Measurements from ENCODE around the gene RANBP3. TPM values are rescaled to one million over a fixed set of nuclear protein-coding genes. Genes with fewer than 3 reads are reported as not detected.

Gene RANBP3
- total and polyA plus RNA-seq, 2 experiments from 2014 or later: 41.8 to 50.0 TPM

GRCh38 chr19:5903056-5903623 is 74.8 kb downstream of the RANBP3 start:
- peaks cover 9% of the 10 kb centered on the region for H3K4me1 ChIP-seq (ENCODE audit: insufficient read depth)
- no peaks in the 10 kb centered on the region for H3K36me3 ChIP-seq (ENCODE audit: low read depth)
- H3K9ac ChIP-seq: peak overlapping the region; percentile 100
- peak overlapping the region; percentile 99 for H3K4me3 ChIP-seq
- H3F3A ChIP-seq (ENCODE audit: insufficient read depth): no peaks in the 10 kb centered on the region
- H3K9me3 ChIP-seq (ENCODE audit: low read depth): no peaks in the 10 kb centered on the region
- peak overlapping the region; percentile 75 for H2AFZ ChIP-seq
- H4K20me1 ChIP-seq (ENCODE audit: insufficient read depth): no peaks in the 10 kb centered on the region
- H3K27ac ChIP-seq: peak overlapping the region; percentile 98
- peak; percentile 84 for DNase-seq
- peak overlapping the region; percentile 93 for H3K4me2 ChIP-seq (ENCODE audit: unreplicated experiment)
- in situ Hi-C loops (cut with MboI): no loop called here
- TF ChIP-seq EZH2 (IDR thresholded peaks at IDR 0.05; ENCODE audit: insufficient read depth, poor library complexity, severe bottlenecking) (no peak), EZH2phosphoT487 (IDR thresholded peaks at IDR 0.05; ENCODE audit: insufficient read depth, low read depth) (no peak)
- no peaks in the 10 kb centered on the region for H3K27me3 ChIP-seq (replicated peaks; ENCODE audit: insufficient read depth)
- H3K9me2 ChIP-seq (ENCODE audit: insufficient read depth): no peaks in the 10 kb centered on the region
- peaks cover 63% of the 10 kb centered on the region for H3K79me2 ChIP-seq (ENCODE audit: insufficient read depth)
- 3% methylated on average over 27 of the region's 27 CpGs for WGBS, 2 experiments (ENCODE audit: low coverage in 1 of 2, low lambda C conversion rate in 2 of 2, missing lambda C conversion rate in 2 of 2)

DNA sequence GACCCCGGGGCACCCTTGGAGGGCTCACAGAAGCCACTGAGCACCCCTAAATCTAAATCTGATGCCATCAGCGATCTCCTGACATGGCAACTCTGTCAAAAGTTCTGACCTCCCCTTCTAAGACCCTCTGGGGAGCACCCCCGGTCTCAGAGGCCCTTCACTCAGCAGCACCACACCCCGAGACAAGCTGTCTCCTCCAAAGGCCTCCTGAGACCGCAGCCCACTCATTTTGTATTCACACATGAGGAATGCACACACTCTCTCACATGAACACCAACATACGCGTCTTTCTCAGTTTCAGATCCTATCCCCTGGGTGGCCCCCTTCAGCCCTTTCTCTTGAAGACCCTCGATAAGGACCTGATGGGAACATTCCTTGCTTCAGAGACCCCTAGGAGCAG is 77.0 kb downstream of the RANBP3 start:
- no peaks in the 10 kb centered on the region for H3K9me2 ChIP-seq (ENCODE audit: insufficient read depth)
- in situ Hi-C loops (cut with MboI): no loop called here
- no peak for TF ChIP-seq EZH2 (IDR thresholded peaks at IDR 0.05; ENCODE audit: insufficient read depth, poor library complexity, severe bottlenecking)
- TF ChIP-seq EZH2phosphoT487 (IDR thresholded peaks at IDR 0.05; ENCODE audit: insufficient read depth, low read depth): no peak
- 82 to 88% methylated on average over 8 of the region's 8 CpGs for WGBS, 2 experiments (ENCODE audit: low coverage in 1 of 2, low lambda C conversion rate in 2 of 2, missing lambda C conversion rate in 2 of 2)
- 0 out of 2 replicates have a peak overlapping the region, but pooled peaks have one; percentile 25 for H3K9ac ChIP-seq
- DNase-seq: peak; percentile 57
- H3K4me2 ChIP-seq (ENCODE audit: unreplicated experiment): no peak overlapping the region
- H3K9me3 ChIP-seq (ENCODE audit: low read depth): no peaks in the 10 kb centered on the region
- H3K79me2 ChIP-seq (ENCODE audit: insufficient read depth): peaks cover 67% of the 10 kb centered on the region
- H3K36me3 ChIP-seq (ENCODE audit: low read depth): no peaks in the 10 kb centered on the region
- H3K4me3 ChIP-seq: no peak overlapping the region
- no peak overlapping the region; the same call in 1 of the 2 replicates for H3K27ac ChIP-seq
- no peak overlapping the region for H2AFZ ChIP-seq
- peaks cover 9% of the 10 kb centered on the region for H3K4me1 ChIP-seq (ENCODE audit: insufficient read depth)
- H4K20me1 ChIP-seq (ENCODE audit: insufficient read depth): no peaks in the 10 kb centered on the region
- H3F3A ChIP-seq (ENCODE audit: insufficient read depth): no peaks in the 10 kb centered on the region
- no peaks in the 10 kb centered on the region for H3K27me3 ChIP-seq (replicated peaks; ENCODE audit: insufficient read depth)

DNA sequence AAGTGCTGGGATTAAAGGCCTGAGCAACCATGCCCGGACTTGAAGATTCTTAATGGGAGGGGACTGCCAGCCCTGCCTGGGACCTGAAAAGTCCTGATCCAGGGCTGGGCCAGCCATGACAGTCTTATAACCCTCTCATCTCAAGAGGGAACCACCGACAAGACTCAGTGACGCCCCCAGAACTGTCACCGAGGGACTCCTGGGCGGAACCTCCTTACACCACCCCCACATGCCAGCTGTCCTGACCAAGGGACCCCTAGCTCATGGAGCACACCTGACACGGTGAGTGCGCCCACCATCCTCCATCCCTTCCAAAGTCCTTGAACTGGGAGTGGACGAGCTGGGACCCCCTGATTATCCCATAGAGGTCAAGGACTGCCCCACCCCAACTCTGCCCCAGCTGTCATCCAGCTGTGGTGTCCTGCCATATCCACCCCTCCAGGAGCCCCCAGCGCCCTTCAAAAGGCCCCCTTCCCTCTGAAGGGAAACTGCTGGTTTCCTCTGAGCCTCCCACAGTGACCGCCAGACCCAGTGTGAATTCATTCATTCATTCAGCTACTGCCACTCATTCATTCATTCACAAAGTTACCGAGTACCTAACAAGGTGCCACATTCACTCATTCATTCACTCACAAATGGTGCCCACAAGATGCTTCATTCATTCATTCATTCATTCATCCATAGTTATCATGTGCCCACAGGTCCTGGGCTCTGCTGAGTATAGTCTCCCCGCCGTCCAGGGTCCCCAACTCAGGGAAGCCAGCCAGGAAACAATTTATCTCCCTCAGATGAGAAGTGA is 78.0 kb downstream of the RANBP3 start:
- no peak overlapping the region for H3K9ac ChIP-seq
- no peak overlapping the region for H3K27ac ChIP-seq
- in situ Hi-C loops (cut with MboI): no loop called here
- no peak overlapping the region for H3K4me3 ChIP-seq
- H3K4me2 ChIP-seq (ENCODE audit: unreplicated experiment): no peak overlapping the region
- no peaks in the 10 kb centered on the region for H3F3A ChIP-seq (ENCODE audit: insufficient read depth)
- 82 to 84% methylated on average over 13 of the region's 13 CpGs for WGBS, 2 experiments (ENCODE audit: low coverage in 1 of 2, low lambda C conversion rate in 2 of 2, missing lambda C conversion rate in 2 of 2)
- no peak overlapping the region for H2AFZ ChIP-seq
- peaks cover 9% of the 10 kb centered on the region for H3K4me1 ChIP-seq (ENCODE audit: insufficient read depth)
- no peak for TF ChIP-seq EZH2 (IDR thresholded peaks at IDR 0.05; ENCODE audit: insufficient read depth, poor library complexity, severe bottlenecking)
- TF ChIP-seq EZH2phosphoT487 (IDR thresholded peaks at IDR 0.05; ENCODE audit: insufficient read depth, low read depth): no peak
- no peaks in the 10 kb centered on the region for H3K9me2 ChIP-seq (ENCODE audit: insufficient read depth)
- H3K27me3 ChIP-seq (replicated peaks; ENCODE audit: insufficient read depth): no peaks in the 10 kb centered on the region
- H3K36me3 ChIP-seq (ENCODE audit: low read depth): no peaks in the 10 kb centered on the region
- DNase-seq: no peak
- H3K9me3 ChIP-seq (ENCODE audit: low read depth): no peaks in the 10 kb centered on the region
- no peaks in the 10 kb centered on the region for H4K20me1 ChIP-seq (ENCODE audit: insufficient read depth)
- H3K79me2 ChIP-seq (ENCODE audit: insufficient read depth): peaks cover 59% of the 10 kb centered on the region

DNA sequence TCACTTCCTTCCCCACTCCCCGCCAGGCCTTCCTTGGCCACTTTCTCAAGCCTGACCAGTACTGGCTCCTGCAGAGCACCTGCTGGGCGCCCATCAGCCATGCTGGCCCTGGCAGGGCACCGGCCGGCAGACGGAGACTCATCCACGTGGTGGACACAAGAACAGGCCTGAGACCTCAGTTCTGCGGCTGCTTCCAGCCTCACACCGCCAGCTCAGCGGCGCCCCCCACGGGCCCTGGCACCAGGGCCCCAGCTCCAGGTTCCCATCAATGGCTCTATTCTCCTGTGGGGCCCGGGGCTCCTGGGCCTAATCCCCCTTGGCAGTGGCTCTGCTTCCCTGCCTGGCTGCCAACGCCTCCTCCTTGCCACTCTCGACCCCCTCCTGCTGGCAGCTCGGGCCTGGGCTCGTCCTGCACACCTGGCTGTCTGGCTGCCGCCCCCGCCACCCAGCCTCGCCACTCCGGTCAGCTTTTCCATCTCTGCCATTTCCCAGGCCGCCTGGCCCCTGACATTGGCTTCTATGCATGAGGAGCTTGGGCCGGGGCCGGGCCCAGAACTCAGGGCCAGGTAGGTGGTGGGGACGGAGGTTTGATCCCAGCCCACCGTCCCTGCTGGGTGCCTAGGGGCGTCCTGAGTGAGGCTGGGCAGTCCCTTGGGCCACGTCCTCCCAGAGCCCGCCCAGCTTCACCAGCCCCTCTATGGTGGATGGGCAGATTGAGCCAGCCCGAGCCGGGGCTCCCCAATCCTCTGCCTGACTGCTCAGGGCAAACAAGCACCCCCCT is 80.6 kb downstream of the RANBP3 start:
- no peak overlapping the region for H3K4me3 ChIP-seq
- no peak overlapping the region for H3K9ac ChIP-seq
- H3K27ac ChIP-seq: no peak overlapping the region
- peaks cover 47% of the 10 kb centered on the region for H3K79me2 ChIP-seq (ENCODE audit: insufficient read depth)
- H3K4me2 ChIP-seq (ENCODE audit: unreplicated experiment): no peak overlapping the region
- TF ChIP-seq EZH2phosphoT487 (IDR thresholded peaks at IDR 0.05; ENCODE audit: insufficient read depth, low read depth) (no peak), EZH2 (IDR thresholded peaks at IDR 0.05; ENCODE audit: insufficient read depth, poor library complexity, severe bottlenecking) (no peak)
- 91 to 94% methylated on average over 29 to 30 of the region's 30 CpGs for WGBS, 2 experiments (ENCODE audit: low coverage in 1 of 2, low lambda C conversion rate in 2 of 2, missing lambda C conversion rate in 2 of 2)
- peaks cover 6% of the 10 kb centered on the region for H3K4me1 ChIP-seq (ENCODE audit: insufficient read depth)
- H4K20me1 ChIP-seq (ENCODE audit: insufficient read depth): no peaks in the 10 kb centered on the region
- H3F3A ChIP-seq (ENCODE audit: insufficient read depth): no peaks in the 10 kb centered on the region
- H3K9me2 ChIP-seq (ENCODE audit: insufficient read depth): no peaks in the 10 kb centered on the region
- H2AFZ ChIP-seq: no peak overlapping the region
- DNase-seq: no peak
- H3K36me3 ChIP-seq (ENCODE audit: low read depth): no peaks in the 10 kb centered on the region
- in situ Hi-C loops (cut with MboI): no loop called here
- H3K27me3 ChIP-seq (replicated peaks; ENCODE audit: insufficient read depth): no peaks in the 10 kb centered on the region
- no peaks in the 10 kb centered on the region for H3K9me3 ChIP-seq (ENCODE audit: low read depth)
